ENCODE data around the gene C4orf50.

Gene C4orf50

GRCh38 chr4:5992828-5993321 lies 25.4 kb downstream of the C4orf50 start:
- no peak for DNase-seq (ENCODE audit: low read depth in 2 of 2)

GRCh38 chr4:5992171-5992827 lies 25.9 kb downstream of the C4orf50 start:
- DNase-seq (ENCODE audit: low read depth in 2 of 2): no peak

GRCh38 chr4:5991405-5991804 lies 26.8 kb downstream of the C4orf50 start:
- DNase-seq (ENCODE audit: low read depth in 2 of 2): no peak

- no peak for DNase-seq (ENCODE audit: low read depth in 2 of 2)
Observed at GRCh38 chr4:5990446-5991160, 27.6 kb downstream of the C4orf50 start.

- no peak for DNase-seq (ENCODE audit: low read depth in 2 of 2)
Observed at GRCh38 chr4:5989236-5990225, 28.7 kb downstream of the C4orf50 start.

- no peak for DNase-seq (ENCODE audit: low read depth in 2 of 2)
Observed at GRCh38 chr4:5988086-5988845, 30.0 kb downstream of the C4orf50 start.

GRCh38 chr4:5984843-5985242 lies 33.4 kb downstream of the C4orf50 start:
- no peak for DNase-seq (ENCODE audit: low read depth in 2 of 2)

- DNase-seq (ENCODE audit: low read depth in 2 of 2): no peak
Observed at GRCh38 chr4:5982156-5982973, 35.9 kb downstream of the C4orf50 start.

GRCh38 chr4:5980436-5981155 lies 37.6 kb downstream of the C4orf50 start:
- no peak for DNase-seq (ENCODE audit: low read depth in 2 of 2)

GRCh38 chr4:5979981-5980380 lies 38.2 kb downstream of the C4orf50 start:
- no peak for DNase-seq (ENCODE audit: low read depth in 2 of 2)

- DNase-seq (ENCODE audit: low read depth in 2 of 2): no peak
Observed at GRCh38 chr4:5976921-5977320, 41.3 kb downstream of the C4orf50 start.

GRCh38 chr4:5976431-5976830 lies 41.8 kb downstream of the C4orf50 start:
- no peak for DNase-seq (ENCODE audit: low read depth in 2 of 2)

- DNase-seq (ENCODE audit: low read depth in 2 of 2): no peak
Observed at GRCh38 chr4:5974321-5974720, 43.9 kb downstream of the C4orf50 start.

- no peak for DNase-seq (ENCODE audit: low read depth in 2 of 2)
Observed at GRCh38 chr4:5973486-5974220, 44.6 kb downstream of the C4orf50 start.

- no peak for DNase-seq (ENCODE audit: low read depth in 2 of 2)
Observed at GRCh38 chr4:5973033-5973432, 45.2 kb downstream of the C4orf50 start.

GRCh38 chr4:5972571-5972970 lies 45.7 kb downstream of the C4orf50 start:
- no peak for DNase-seq (ENCODE audit: low read depth in 2 of 2)

GRCh38 chr4:5971078-5971450 lies 47.2 kb downstream of the C4orf50 start:
- no peak for DNase-seq (ENCODE audit: low read depth in 2 of 2)

GRCh38 chr4:5970381-5971077 lies 47.7 kb downstream of the C4orf50 start:
- DNase-seq (ENCODE audit: low read depth in 2 of 2): no peak

- DNase-seq (ENCODE audit: low read depth in 2 of 2): no peak
Observed at GRCh38 chr4:5969777-5970176, 48.5 kb downstream of the C4orf50 start.

All from fibroblast of skin of left quadriceps (primary cell).